Smooth muscle cell (in vitro differentiated cells): ENCODE data around the gene CAST. TPM values are rescaled to one million over a fixed set of nuclear protein-coding genes. Genes with fewer than 3 reads are reported as not detected.

Source experiments
- DNase-seq: peaks from one replicate; lab custom pipeline; 2025; ENCODE audit not compliant: unreplicated experiment; lab: John Stamatoyannopoulos, UW
- H2AFZ ChIP-seq: fragments of 200-600 bp; sonication (generic); 2 replicates; pipeline ENCODE4 v1.6.0; 2016; ENCODE audit warnings: antibody characterized with exemption, low read depth, mild to moderate bottlenecking
- H3F3A ChIP-seq: fragments of 200-600 bp; sonication (generic); 2 replicates; pipeline ENCODE4 v1.6.0; 2017; ENCODE audit warnings: antibody characterized with exemption, low read depth
- H3K27ac ChIP-seq: fragments of 200-600 bp; sonication (generic); 2 replicates; pipeline ENCODE4 v1.5.1; 2016; ENCODE audit warnings: low read depth, mild to moderate bottlenecking
- H3K27me3 ChIP-seq: fragments of 200-600 bp; sonication (generic); 2 replicates; pipeline ENCODE4 v1.6.1; 2016; ENCODE audit warnings: low read depth, mild to moderate bottlenecking
- H3K36me3 ChIP-seq: fragments of 200-600 bp; sonication (generic); 2 replicates; pipeline ENCODE4 v1.5.1; 2016; ENCODE audit warnings: low read depth
- H3K4me1 ChIP-seq: fragments of 200-600 bp; sonication (generic); 2 replicates; pipeline ENCODE4 v1.5.1; 2016; ENCODE audit warnings: low read depth
- H3K4me2 ChIP-seq: fragments of 200-600 bp; sonication (generic); 2 replicates; pipeline ENCODE4 v1.6.0; 2016; ENCODE audit warnings: mild to moderate bottlenecking
- H3K4me3 ChIP-seq: fragments of 200-600 bp; sonication (generic); 2 replicates; pipeline ENCODE4 v1.5.1; 2016; ENCODE audit warnings: mild to moderate bottlenecking
- H3K79me2 ChIP-seq: fragments of 200-600 bp; sonication (generic); 2 replicates; pipeline ENCODE4 v1.6.0; 2016; ENCODE audit warnings: low read depth, mild to moderate bottlenecking
- H3K9ac ChIP-seq: fragments of 200-600 bp; sonication (generic); 2 replicates; pipeline ENCODE4 v1.6.0; 2016; ENCODE audit warnings: low read depth
- H3K9me3 ChIP-seq: fragments of 200-600 bp; sonication (generic); replicated peaks from 2 replicates; pipeline ENCODE4 v1.5.1; 2016; ENCODE audit warnings: low read depth
- H4K20me1 ChIP-seq: fragments of 200-600 bp; sonication (generic); 2 replicates; pipeline ENCODE4 v1.6.0; 2016; ENCODE audit warnings: low read depth
- WGBS: methylation state at CpG from one replicate; pipeline ENCODE4 v1.1.7; 2016; ENCODE audit warnings: low lambda C conversion rate; 5-methylcytosine and 5-hydroxymethylcytosine counted together
- polyA plus RNA-seq: library from polyadenylated mRNA; unstranded; fragments of >200 nt; fragmentation: Nextera tagmentation; extraction: Ambion mirVana; gene quantifications from 2 replicates; pipeline ENCODE4 v1.2.1, GENCODE V29; 2016
- total RNA-seq: library from RNA; depleted of rRNA; stranded (reverse); fragments of >200 nt; gene quantifications from 2 replicates; pipeline ENCODE4 v1.2.3, GENCODE V29; 2014
- TF ChIP-seq, protein P1 (sequence below): fragments of 200-600 bp; sonication (generic); IDR thresholded peaks from 2 replicates; pipeline ENCODE4 v1.5.1; 2017; ENCODE audit warnings: borderline replicate concordance, mild to moderate bottlenecking, antibody characterized with exemption; ENCODE audit not compliant: insufficient read depth, poor library complexity, severe bottlenecking

CAST gene
- total and polyA plus RNA-seq, 2 experiments from 2014 or later, result 76.2 to 189 TPM

DNA sequence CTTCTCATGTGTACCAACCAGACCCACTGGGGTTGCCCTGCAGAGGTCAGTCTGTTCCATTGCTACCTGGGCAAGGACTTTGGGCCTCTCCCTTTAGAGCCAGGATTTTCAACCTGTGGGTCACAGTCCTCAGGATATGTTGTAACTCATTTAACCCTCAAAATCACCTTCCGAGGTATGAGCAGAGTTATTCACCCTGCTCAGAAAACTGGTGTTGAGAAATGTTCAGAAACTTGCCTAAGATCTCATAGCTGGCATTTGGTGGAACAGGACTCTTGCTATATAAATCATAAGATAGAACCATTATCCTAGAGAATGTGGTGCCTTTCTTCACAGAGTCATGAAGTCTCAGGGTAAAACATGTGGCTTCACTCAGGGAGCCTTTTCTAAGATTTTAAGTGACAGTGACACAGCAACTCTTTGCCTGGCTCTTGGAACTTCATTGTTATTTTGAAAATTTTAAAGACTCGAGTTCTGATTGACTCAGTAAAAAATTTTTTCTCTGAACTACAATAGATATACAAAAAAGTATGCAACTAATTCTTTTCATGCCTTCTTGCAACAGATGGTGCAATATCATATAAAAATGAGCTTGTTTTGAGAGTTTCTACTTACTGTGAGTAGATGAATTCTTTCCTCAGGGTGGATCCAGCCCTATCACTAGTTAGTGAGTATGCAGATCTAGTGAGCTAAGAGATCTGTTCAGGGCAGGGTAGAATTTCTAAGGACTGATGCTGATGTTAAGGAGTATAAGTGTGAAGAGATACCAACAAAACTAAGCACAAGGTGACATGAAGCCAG, 29.5 kb downstream of the CAST start:
- no peaks in the 10 kb centered on the region for H3K4me1 ChIP-seq
- no peaks in the 10 kb centered on the region for H3K36me3 ChIP-seq
- no peak overlapping the region for H3K4me2 ChIP-seq
- no peak overlapping the region for H3K4me3 ChIP-seq
- no peaks in the 10 kb centered on the region for H3K27me3 ChIP-seq
- H3F3A ChIP-seq, result no peaks in the 10 kb centered on the region
- H4K20me1 ChIP-seq, result peaks cover 18% of the 10 kb centered on the region
- peak overlapping the region; percentile 29 for H3K27ac ChIP-seq
- no peak for DNase-seq
- H3K9me3 ChIP-seq, result no peaks in the 10 kb centered on the region
- no peak overlapping the region for H2AFZ ChIP-seq
- H3K79me2 ChIP-seq, result peaks cover 18% of the 10 kb centered on the region
- no peak overlapping the region for H3K9ac ChIP-seq
- WGBS, result 79% methylated on average over 2 of the region's 2 CpGs
- TF ChIP-seq, protein P1, sequence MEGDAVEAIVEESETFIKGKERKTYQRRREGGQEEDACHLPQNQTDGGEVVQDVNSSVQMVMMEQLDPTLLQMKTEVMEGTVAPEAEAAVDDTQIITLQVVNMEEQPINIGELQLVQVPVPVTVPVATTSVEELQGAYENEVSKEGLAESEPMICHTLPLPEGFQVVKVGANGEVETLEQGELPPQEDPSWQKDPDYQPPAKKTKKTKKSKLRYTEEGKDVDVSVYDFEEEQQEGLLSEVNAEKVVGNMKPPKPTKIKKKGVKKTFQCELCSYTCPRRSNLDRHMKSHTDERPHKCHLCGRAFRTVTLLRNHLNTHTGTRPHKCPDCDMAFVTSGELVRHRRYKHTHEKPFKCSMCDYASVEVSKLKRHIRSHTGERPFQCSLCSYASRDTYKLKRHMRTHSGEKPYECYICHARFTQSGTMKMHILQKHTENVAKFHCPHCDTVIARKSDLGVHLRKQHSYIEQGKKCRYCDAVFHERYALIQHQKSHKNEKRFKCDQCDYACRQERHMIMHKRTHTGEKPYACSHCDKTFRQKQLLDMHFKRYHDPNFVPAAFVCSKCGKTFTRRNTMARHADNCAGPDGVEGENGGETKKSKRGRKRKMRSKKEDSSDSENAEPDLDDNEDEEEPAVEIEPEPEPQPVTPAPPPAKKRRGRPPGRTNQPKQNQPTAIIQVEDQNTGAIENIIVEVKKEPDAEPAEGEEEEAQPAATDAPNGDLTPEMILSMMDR, result no peak

DNA sequence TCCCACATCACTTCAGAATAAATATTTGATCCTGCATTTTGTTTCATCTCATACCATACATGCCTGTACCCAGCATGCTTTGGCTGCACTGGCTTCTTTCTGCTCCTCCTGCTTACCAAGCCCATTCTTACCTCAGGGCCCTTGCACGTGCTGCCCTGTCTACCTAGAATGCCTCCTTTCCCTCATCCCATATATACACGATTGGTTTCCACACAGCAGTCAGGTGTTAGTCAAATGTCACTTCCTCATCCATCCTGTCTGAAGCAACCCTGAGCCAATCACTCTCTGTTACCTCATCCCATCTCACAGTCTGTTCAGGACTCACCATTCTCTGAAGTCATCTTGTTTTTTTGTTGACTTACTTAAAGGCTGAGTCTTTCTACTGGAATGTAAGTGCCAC, 30.3 kb downstream of the CAST start:
- H3K9ac ChIP-seq, result no peak overlapping the region
- peaks cover 18% of the 10 kb centered on the region for H4K20me1 ChIP-seq
- peaks cover 18% of the 10 kb centered on the region for H3K79me2 ChIP-seq
- H2AFZ ChIP-seq, result no peak overlapping the region
- 100% methylated on average over 2 of the region's 2 CpGs for WGBS
- H3K9me3 ChIP-seq, result no peaks in the 10 kb centered on the region
- TF ChIP-seq, protein P1, result no peak
- no peaks in the 10 kb centered on the region for H3K4me1 ChIP-seq
- no peaks in the 10 kb centered on the region for H3F3A ChIP-seq
- no peaks in the 10 kb centered on the region for H3K36me3 ChIP-seq
- H3K4me3 ChIP-seq, result no peak overlapping the region
- no peak for DNase-seq
- no peaks in the 10 kb centered on the region for H3K27me3 ChIP-seq
- no peak overlapping the region for H3K4me2 ChIP-seq
- H3K27ac ChIP-seq, result no peak overlapping the region

DNA sequence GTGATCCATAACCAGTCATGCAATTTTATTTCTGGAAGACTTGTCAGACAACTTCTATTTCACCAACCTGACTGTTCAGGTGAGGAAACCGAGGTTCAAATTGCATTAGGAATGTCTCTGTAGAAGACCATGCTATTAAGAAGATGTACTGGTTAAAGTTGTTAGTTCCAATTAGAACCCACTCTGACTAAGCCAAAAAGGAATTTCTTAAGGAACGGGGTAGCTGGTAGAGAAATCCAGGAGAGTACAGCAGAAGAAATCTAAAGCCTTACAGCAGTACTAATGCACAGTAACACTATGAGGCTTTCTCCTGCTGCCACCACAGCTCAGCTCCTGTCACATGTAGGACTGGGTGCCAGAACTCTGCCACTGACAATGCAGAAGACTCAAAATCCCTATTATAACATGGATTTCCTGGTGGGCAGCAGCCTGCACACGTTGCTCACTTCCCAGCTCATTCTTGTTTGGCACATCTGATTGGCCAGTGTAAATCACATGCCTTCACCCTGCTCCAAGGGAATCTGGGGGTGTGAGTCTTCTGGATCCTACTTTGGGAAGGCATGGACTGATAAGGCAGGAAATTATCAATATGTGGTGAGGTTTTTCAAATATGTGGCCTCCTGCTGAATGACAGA, 37.1 kb downstream of the CAST start:
- H4K20me1 ChIP-seq, result peaks cover 9% of the 10 kb centered on the region
- no peak overlapping the region for H3K4me3 ChIP-seq
- H3F3A ChIP-seq, result peaks cover 19% of the 10 kb centered on the region
- no peaks in the 10 kb centered on the region for H3K27me3 ChIP-seq
- WGBS, result 39% methylated on average over 3 of the region's 3 CpGs
- no peak overlapping the region for H3K9ac ChIP-seq
- no peaks in the 10 kb centered on the region for H3K9me3 ChIP-seq
- peaks cover 10% of the 10 kb centered on the region for H3K79me2 ChIP-seq
- no peak overlapping the region for H2AFZ ChIP-seq
- TF ChIP-seq, protein P1, result no peak
- peaks cover 6% of the 10 kb centered on the region for H3K36me3 ChIP-seq
- DNase-seq, result no peak
- peaks cover 20% of the 10 kb centered on the region for H3K4me1 ChIP-seq
- H3K4me2 ChIP-seq, result peak overlapping the region; percentile 13
- H3K27ac ChIP-seq, result peak overlapping the region; percentile 94
